ENCODE measurements around the gene AGER.

GRCh38 chr6:32167154-32167760 is 16.8 kb downstream of the AGER start:
- TF ChIP-seq CTCF (IDR thresholded peaks at IDR 0.05): no peak
- no peak for TF ChIP-seq POLR2A (IDR thresholded peaks at IDR 0.05)
- TF ChIP-seq EP300 (IDR thresholded peaks at IDR 0.05): no peak

Data from upper lobe of left lung (tissue), 4 donors.